ENCODE results near the gene RNF6.

GRCh38 chr13:26228096-26228495 is 6.0 kb upstream of the RNF6 start:
- TF ChIP-seq EZH2 (IDR thresholded peaks at IDR 0.05; ENCODE audit: insufficient read depth, poor library complexity, severe bottlenecking) (no peak), EZH2phosphoT487 (IDR thresholded peaks at IDR 0.05; ENCODE audit: insufficient read depth, low read depth) (no peak)

Measured in GM23248 (cell line).